Karpas-422 (cell line): ENCODE data around the gene GPR63. TPM values are rescaled to one million over a fixed set of nuclear protein-coding genes. Genes with fewer than 3 reads are reported as not detected.
"Not testable (repeated sequence)": the region's sequence is repeated elsewhere in the genome, so short reads cannot be mapped to it uniquely, and the experiment has no call there.

Experiments
- DNase-seq: peaks from one replicate; pipeline ENCODE4 v3.0.0-alpha.2; 2015
- H2AFZ ChIP-seq: fragments of 200-600 bp; sonication (generic); 2 replicates; pipeline ENCODE4 v1.6.1; 2014; ENCODE audit warnings: antibody characterized with exemption, low read length, mixed read lengths
- H3K27ac ChIP-seq: fragments of 200-600 bp; sonication (generic); 2 replicates; pipeline ENCODE4 v1.5.1; 2014; ENCODE audit warnings: mild to moderate bottlenecking, low read length, moderate library complexity
- H3K27me3 ChIP-seq: fragments of 200-600 bp; sonication (generic); 2 replicates; pipeline ENCODE4 v1.6.1; 2014; ENCODE audit warnings: low read length, mixed read lengths
- H3K36me3 ChIP-seq: fragments of 200-600 bp; sonication (generic); 2 replicates; pipeline ENCODE4 v1.6.1; 2014; ENCODE audit warnings: low read length, mixed read lengths; ENCODE audit not compliant: insufficient read depth
- H3K4me1 ChIP-seq: fragments of 200-600 bp; sonication (generic); 2 replicates; pipeline ENCODE4 v1.6.1; 2014; ENCODE audit warnings: mild to moderate bottlenecking, low read length, mixed read lengths
- H3K4me2 ChIP-seq: fragments of 200-600 bp; sonication (generic); 2 replicates; pipeline ENCODE4 v1.6.1; 2014; ENCODE audit warnings: low read length, low read depth, mild to moderate bottlenecking; ENCODE audit not compliant: poor library complexity, severe bottlenecking
- H3K4me3 ChIP-seq: fragments of 200-600 bp; sonication (generic); 2 replicates; pipeline ENCODE4 v1.5.1; 2014; ENCODE audit warnings: mild to moderate bottlenecking, antibody characterized with exemption, low read length, mixed read lengths
- H3K79me2 ChIP-seq: fragments of 200-600 bp; sonication (generic); 2 replicates; pipeline ENCODE4 v1.6.1; 2014; ENCODE audit warnings: mild to moderate bottlenecking, low read length, mixed read lengths
- H3K9ac ChIP-seq: fragments of 200-600 bp; sonication (generic); 2 replicates; pipeline ENCODE4 v1.6.0; 2014; ENCODE audit warnings: low read length
- H3K9me2 ChIP-seq: fragments of 200-600 bp; sonication (generic), shearing (Covaris generic); replicated peaks from 2 replicates; pipeline ENCODE4 v1.6.0; 2014; ENCODE audit warnings: mild to moderate bottlenecking, low read length, moderate library complexity; ENCODE audit not compliant: insufficient read depth
- H3K9me3 ChIP-seq: fragments of 300-700, 200-600 bp; sonication (generic); 2 replicates; pipeline ENCODE4 v1.6.1; 2014; ENCODE audit warnings: low read length, mixed read lengths
- H4K20me1 ChIP-seq: fragments of 200-600 bp; sonication (generic); 2 replicates; pipeline ENCODE4 v1.6.1; 2014; ENCODE audit warnings: mild to moderate bottlenecking, antibody characterized with exemption, low read length, low read depth; ENCODE audit not compliant: insufficient read depth
- total RNA-seq: library from RNA; depleted of rRNA; stranded (reverse); fragments of >200 nt; shearing (Covaris generic); gene quantifications from 2 replicates; pipeline ENCODE4 v1.2.3, GENCODE V29; 2014; ENCODE audit warnings: low replicate concordance; rRNA removed

GPR63 gene
- not detected in 2 replicates for total RNA-seq

GRCh38 chr6:96837081-96837971 lies at the start of gene GPR63:
GPR63 (minus strand) TSS chr6:96837477; CDS start chr6:96799731, 37,746 bp downstream.
- H3K9ac ChIP-seq = no peak within 1 kb of the TSS
- no peak within 1 kb of the TSS for H3K27ac ChIP-seq
- no peak within 1 kb of the TSS for H2AFZ ChIP-seq
- DNase-seq = no peak
- H3K27me3 ChIP-seq = no peaks in the 10 kb centered on the region
- H3K4me3 ChIP-seq = no peak within 1 kb of the TSS
- H3K4me1 ChIP-seq = no peaks in the 10 kb centered on the region
- no peaks in the 10 kb centered on the region for H3K79me2 ChIP-seq
- no peaks in the 10 kb centered on the region for H3K36me3 ChIP-seq
- H4K20me1 ChIP-seq = no peaks in the 10 kb centered on the region
- no peaks in the 10 kb centered on the region for H3K9me3 ChIP-seq
- H3K9me2 ChIP-seq = no peaks in the 10 kb centered on the region
- no peak within 1 kb of the TSS for H3K4me2 ChIP-seq

- Histone ChIP-seq H3K27me3 (no peaks in the 10 kb centered on the region), H3K4me2 (no peak overlapping the region), H3K36me3 (peaks cover 12% of the 10 kb centered on the region; the same call in 1 of the 2 replicates), H3K9ac (no peak overlapping the region), H3K9me2 (no peaks in the 10 kb centered on the region), H2AFZ (no peak overlapping the region), H3K9me3 (no peaks in the 10 kb centered on the region), H3K4me1 (peaks cover 11% of the 10 kb centered on the region), H3K4me3 (no peak overlapping the region), H4K20me1 (no peaks in the 10 kb centered on the region), H3K79me2 (no peaks in the 10 kb centered on the region), H3K27ac (no peak overlapping the region)
- no peak for DNase-seq
Measured at GRCh38 chr6:96886519-96886918, 49.2 kb upstream of the GPR63 start.

- not testable (repeated sequence) for H4K20me1 ChIP-seq, H3K4me3 ChIP-seq, H3K27ac ChIP-seq, H3K9ac ChIP-seq, H3K36me3 ChIP-seq, H2AFZ ChIP-seq, H3K27me3 ChIP-seq, H3K9me3 ChIP-seq, H3K79me2 ChIP-seq, H3K9me2 ChIP-seq
- peaks cover 11% of the 10 kb centered on the region for H3K4me1 ChIP-seq
- DNase-seq = peak; percentile 62
- H3K4me2 ChIP-seq = peak overlapping the region; percentile 21
Measured at GRCh38 chr6:96885187-96885631, 47.9 kb upstream of the GPR63 start.

GRCh38 chr6:96878143-96878542 lies 40.9 kb upstream of the GPR63 start:
- Histone ChIP-seq H3K9me2 (no peaks in the 10 kb centered on the region), H3K9me3 (no peaks in the 10 kb centered on the region), H4K20me1 (no peaks in the 10 kb centered on the region), H3K4me3 (no peak overlapping the region), H3K27me3 (no peaks in the 10 kb centered on the region), H3K79me2 (no peaks in the 10 kb centered on the region), H2AFZ (no peak overlapping the region), H3K27ac (no peak overlapping the region), H3K4me2 (no peak overlapping the region), H3K4me1 (no peaks in the 10 kb centered on the region), H3K9ac (no peak overlapping the region), H3K36me3 (no peaks in the 10 kb centered on the region)
- DNase-seq = no peak

- Histone ChIP-seq H3K9me2 (no peaks in the 10 kb centered on the region), H2AFZ (no peak overlapping the region), H3K27ac (no peak overlapping the region), H4K20me1 (no peaks in the 10 kb centered on the region), H3K9me3 (no peaks in the 10 kb centered on the region), H3K9ac (no peak overlapping the region), H3K4me1 (no peaks in the 10 kb centered on the region), H3K36me3 (no peaks in the 10 kb centered on the region), H3K27me3 (no peaks in the 10 kb centered on the region), H3K4me2 (no peak overlapping the region), H3K4me3 (no peak overlapping the region), H3K79me2 (no peaks in the 10 kb centered on the region)
- DNase-seq = no peak
Measured at GRCh38 chr6:96876886-96877545, 39.7 kb upstream of the GPR63 start.

GRCh38 chr6:96872976-96873375 lies 35.7 kb upstream of the GPR63 start:
- Histone ChIP-seq H3K36me3 (no peaks in the 10 kb centered on the region), H3K27ac (no peak overlapping the region), H3K4me2 (no peak overlapping the region), H3K4me3 (no peak overlapping the region), H3K4me1 (no peaks in the 10 kb centered on the region), H3K79me2 (no peaks in the 10 kb centered on the region), H3K9me2 (no peaks in the 10 kb centered on the region), H4K20me1 (no peaks in the 10 kb centered on the region), H3K9ac (no peak overlapping the region), H2AFZ (no peak overlapping the region), H3K27me3 (no peaks in the 10 kb centered on the region), H3K9me3 (no peaks in the 10 kb centered on the region)
- DNase-seq = no peak

GRCh38 chr6:96865055-96865405 lies 27.8 kb upstream of the GPR63 start:
- Histone ChIP-seq H3K36me3 (no peaks in the 10 kb centered on the region), H4K20me1 (no peaks in the 10 kb centered on the region), H2AFZ (no peak overlapping the region), H3K27ac (no peak overlapping the region), H3K4me1 (no peaks in the 10 kb centered on the region), H3K79me2 (no peaks in the 10 kb centered on the region), H3K4me2 (no peak overlapping the region), H3K4me3 (no peak overlapping the region), H3K27me3 (no peaks in the 10 kb centered on the region), H3K9me2 (no peaks in the 10 kb centered on the region), H3K9ac (no peak overlapping the region), H3K9me3 (no peaks in the 10 kb centered on the region)
- no peak for DNase-seq

- H3K4me3 ChIP-seq = no peak overlapping the region
- H3K36me3 ChIP-seq = no peaks in the 10 kb centered on the region
- no peak overlapping the region for H2AFZ ChIP-seq
- H4K20me1 ChIP-seq = no peaks in the 10 kb centered on the region
- no peak overlapping the region for H3K9ac ChIP-seq
- H3K9me2 ChIP-seq = no peaks in the 10 kb centered on the region
- DNase-seq = no peak
- H3K79me2 ChIP-seq = no peaks in the 10 kb centered on the region
- H3K27me3 ChIP-seq = no peaks in the 10 kb centered on the region
- H3K9me3 ChIP-seq = no peaks in the 10 kb centered on the region
- no peaks in the 10 kb centered on the region for H3K4me1 ChIP-seq
- no peak overlapping the region for H3K4me2 ChIP-seq
- H3K27ac ChIP-seq = no peak overlapping the region
Measured at GRCh38 chr6:96864216-96865054, 27.2 kb upstream of the GPR63 start.
